NCI-H226 (cell line): Measurements from ENCODE around the gene INPP5D.
"Not testable (repeated sequence)": the region's sequence is repeated elsewhere in the genome, so short reads cannot be mapped to it uniquely, and the experiment has no call there.

Source experiments
- DNase-seq: peaks from one replicate; pipeline ENCODE4 v3.0.0-alpha.2; 2015

Gene INPP5D

GRCh38 chr2:233099820-233100191 is 39.7 kb downstream of the INPP5D start:
- not testable (repeated sequence) for DNase-seq

GRCh38 chr2:233100192-233100998 is 40.3 kb downstream of the INPP5D start:
- no peak for DNase-seq

GRCh38 chr2:233101141-233101540 is 41.0 kb downstream of the INPP5D start:
- no peak for DNase-seq

- DNase-seq = no peak
These were observed 41.7 kb downstream of the INPP5D start for GRCh38 chr2:233101816-233102215.

GRCh38 chr2:233105156-233105895 is 45.2 kb downstream of the INPP5D start:
- DNase-seq = no peak

GRCh38 chr2:233105930-233106329 is 45.8 kb downstream of the INPP5D start:
- DNase-seq = no peak

GRCh38 chr2:233107011-233107410 is 46.9 kb downstream of the INPP5D start:
- DNase-seq = no peak

- no peak for DNase-seq
These were observed 47.7 kb downstream of the INPP5D start for GRCh38 chr2:233107831-233108300.

- DNase-seq = no peak
These were observed 48.7 kb downstream of the INPP5D start for GRCh38 chr2:233108611-233109490.

- DNase-seq = no peak
These were observed 51.3 kb downstream of the INPP5D start for GRCh38 chr2:233111427-233111826.

- no peak for DNase-seq
These were observed 52.2 kb downstream of the INPP5D start for GRCh38 chr2:233112329-233112728.

GRCh38 chr2:233112776-233113452 is 52.8 kb downstream of the INPP5D start:
- no peak for DNase-seq

- DNase-seq = no peak
These were observed 54.3 kb downstream of the INPP5D start for GRCh38 chr2:233114421-233114861.

GRCh38 chr2:233115121-233115520 is 55.0 kb downstream of the INPP5D start:
- DNase-seq = no peak

- no peak for DNase-seq
These were observed 55.6 kb downstream of the INPP5D start for GRCh38 chr2:233115741-233116140.

GRCh38 chr2:233116946-233117345 is 56.8 kb downstream of the INPP5D start:
- no peak for DNase-seq

GRCh38 chr2:233117351-233117750 is 57.2 kb downstream of the INPP5D start:
- DNase-seq = no peak

GRCh38 chr2:233117811-233118647 is 57.9 kb downstream of the INPP5D start:
- DNase-seq = no peak

GRCh38 chr2:233118648-233119000 is 58.5 kb downstream of the INPP5D start:
- DNase-seq = no peak

- no peak for DNase-seq
These were observed 59.0 kb downstream of the INPP5D start for GRCh38 chr2:233119123-233119522.

- DNase-seq = no peak
These were observed 59.7 kb downstream of the INPP5D start for GRCh38 chr2:233119806-233120205.

GRCh38 chr2:233120459-233120858 is 60.3 kb downstream of the INPP5D start:
- no peak for DNase-seq
